Measurements from ENCODE around the gene FRY.

The FRY gene

GRCh38 chr13:32136061-32136460 lies 104.5 kb downstream of the FRY start:
- DNase-seq = no peak

GRCh38 chr13:32136716-32137115 lies 105.1 kb downstream of the FRY start:
- peak; percentile 33 for DNase-seq

GRCh38 chr13:32139251-32139650 lies 107.7 kb downstream of the FRY start:
- DNase-seq = no peak

- no peak for DNase-seq
These were observed 108.5 kb downstream of the FRY start for GRCh38 chr13:32140109-32140508.

- no peak for DNase-seq
These were observed 109.9 kb downstream of the FRY start for GRCh38 chr13:32141462-32141861.

GRCh38 chr13:32142115-32142514 lies 110.5 kb downstream of the FRY start:
- DNase-seq = no peak

GRCh38 chr13:32142956-32143375 lies 111.4 kb downstream of the FRY start:
- DNase-seq = no peak

- DNase-seq = no peak
These were observed 115.6 kb downstream of the FRY start for GRCh38 chr13:32147193-32147592.

GRCh38 chr13:32147976-32148375 lies 116.4 kb downstream of the FRY start:
- no peak for DNase-seq

GRCh38 chr13:32150239-32150638 lies 118.7 kb downstream of the FRY start:
- DNase-seq = no peak

- no peak for DNase-seq
These were observed 119.2 kb downstream of the FRY start for GRCh38 chr13:32150794-32151193.

- DNase-seq = no peak
These were observed 119.7 kb downstream of the FRY start for GRCh38 chr13:32151240-32151639.

GRCh38 chr13:32153056-32153455 lies 121.5 kb downstream of the FRY start:
- no peak for DNase-seq

GRCh38 chr13:32159137-32159869 lies 127.7 kb downstream of the FRY start:
- no peak for DNase-seq

GRCh38 chr13:32162395-32163005 lies 130.9 kb downstream of the FRY start:
- no peak for DNase-seq

GRCh38 chr13:32164622-32165268 lies 133.2 kb downstream of the FRY start:
- peak; percentile 26 for DNase-seq

- DNase-seq = no peak
These were observed 134.2 kb downstream of the FRY start for GRCh38 chr13:32165796-32166195.

- DNase-seq = no peak
These were observed 136.6 kb downstream of the FRY start for GRCh38 chr13:32168131-32168530.

- no peak for DNase-seq
These were observed 139.3 kb downstream of the FRY start for GRCh38 chr13:32170841-32171240.

- no peak for DNase-seq
These were observed 142.3 kb downstream of the FRY start for GRCh38 chr13:32173881-32174280.

- no peak for DNase-seq
These were observed 142.8 kb downstream of the FRY start for GRCh38 chr13:32174366-32174765.

GRCh38 chr13:32175307-32175706 lies 143.7 kb downstream of the FRY start:
- DNase-seq = no peak

GRCh38 chr13:32175943-32176342 lies 144.4 kb downstream of the FRY start:
- no peak for DNase-seq

GRCh38 chr13:32176696-32177095 lies 145.1 kb downstream of the FRY start:
- DNase-seq = no peak
